Activated CD8-positive, alpha-beta memory T cell treated with anti-CD3 and anti-CD28 coated beads for 4 hours (primary cell): ENCODE results near the gene TULP3.

ENCODE experiments used
- DNase-seq, 2 donors: peaks; one replicate each; pipeline ENCODE4 v3.0.0-alpha.2; 2020; ENCODE audit warnings: low read depth in 2 of 2

The TULP3 gene

DNA sequence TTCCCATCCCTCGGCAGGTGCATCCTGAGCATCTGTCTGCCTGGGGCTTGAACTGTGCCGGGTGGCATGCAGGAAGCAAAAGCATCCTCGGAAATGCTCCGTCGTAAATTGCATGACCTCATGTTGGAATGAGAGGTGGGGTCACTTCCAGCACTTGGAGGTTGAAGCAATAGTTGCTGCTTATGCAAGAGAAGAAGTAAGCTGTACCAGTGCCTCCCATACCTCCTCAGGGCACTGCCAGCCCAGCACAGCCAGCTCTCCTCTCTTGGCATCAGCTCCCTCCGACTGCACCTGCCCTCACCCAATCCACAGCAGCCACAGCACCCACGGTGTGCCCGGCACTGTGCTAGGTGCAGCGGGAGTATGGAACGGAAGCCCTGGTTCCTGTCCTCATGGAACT is 80.1 kb downstream of the TULP3 start:
- no peak for DNase-seq

DNA sequence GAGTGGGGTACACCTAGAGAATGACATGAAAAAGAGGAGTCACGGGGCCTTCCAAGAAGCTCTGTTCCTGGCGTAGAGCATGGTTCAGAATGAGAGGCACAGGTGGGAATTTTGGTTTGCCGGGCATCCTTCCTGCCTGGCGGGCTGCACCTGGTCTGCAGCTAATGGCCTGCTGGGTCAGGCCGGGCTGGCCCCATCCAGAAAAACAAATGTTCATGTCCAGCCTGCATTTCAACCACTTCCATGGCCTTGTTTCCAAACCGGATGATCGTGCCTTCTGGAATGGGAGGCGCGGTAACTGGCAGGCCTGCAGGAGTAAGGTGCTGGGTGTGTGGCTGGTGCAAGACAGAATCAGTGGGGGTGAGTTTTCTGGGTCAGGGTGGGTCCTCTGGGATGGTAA is 82.9 kb downstream of the TULP3 start:
- DNase-seq, result no peak

- no peak for DNase-seq
These were observed 83.9 kb downstream of the TULP3 start for GRCh38 chr12:2974560-2974971.

DNA sequence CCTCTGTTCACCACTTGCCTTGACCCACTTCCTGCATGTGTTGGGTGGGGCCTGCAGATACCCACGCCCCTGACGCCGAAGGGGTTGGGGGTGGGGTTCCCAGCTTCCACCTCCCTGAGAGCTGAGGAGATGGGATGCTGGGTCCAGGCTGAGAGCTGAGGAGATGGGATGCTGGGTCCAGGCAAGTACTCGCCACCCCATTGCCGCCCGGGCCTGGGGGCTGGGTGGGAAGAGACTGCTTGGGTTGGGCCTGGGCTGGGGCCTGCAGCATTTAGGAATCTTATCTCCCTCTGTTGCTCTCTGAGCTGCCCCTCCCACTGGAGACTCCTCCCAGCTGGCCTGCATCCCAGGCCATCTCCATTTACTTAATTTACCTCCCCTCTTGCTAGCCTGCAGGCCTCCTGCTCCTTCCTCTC is 85.9 kb downstream of the TULP3 start:
- no peak for DNase-seq

GRCh38 chr12:2977776-2978175 is 87.1 kb downstream of the TULP3 start:
- DNase-seq, result no peak

- DNase-seq, result no peak
These were observed 89.1 kb downstream of the TULP3 start for GRCh38 chr12:2979806-2980205.

- DNase-seq, result no peak
These were observed 89.9 kb downstream of the TULP3 start for GRCh38 chr12:2980630-2981029.

GRCh38 chr12:2982361-2982760 is 91.7 kb downstream of the TULP3 start:
- DNase-seq, result no peak

DNA sequence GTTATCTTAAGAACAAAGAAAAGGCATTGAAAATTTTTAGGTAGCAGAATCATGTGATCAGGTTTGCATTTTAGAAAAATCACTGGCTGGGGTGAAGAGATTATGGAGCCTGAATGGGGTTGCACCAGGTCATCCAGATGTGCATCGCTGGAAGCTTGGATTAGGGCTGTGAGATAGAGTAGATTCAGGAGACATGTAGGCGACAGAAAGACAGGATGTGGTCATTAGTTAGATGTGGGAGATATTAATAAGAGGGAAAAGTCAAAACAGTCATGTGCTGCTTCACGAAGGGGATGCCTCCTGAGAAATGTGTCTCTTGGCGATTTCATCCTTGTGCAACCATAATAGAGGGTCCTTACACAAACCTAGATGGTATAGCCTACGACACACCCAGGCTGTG is 93.6 kb downstream of the TULP3 start:
- no peak for DNase-seq

DNA sequence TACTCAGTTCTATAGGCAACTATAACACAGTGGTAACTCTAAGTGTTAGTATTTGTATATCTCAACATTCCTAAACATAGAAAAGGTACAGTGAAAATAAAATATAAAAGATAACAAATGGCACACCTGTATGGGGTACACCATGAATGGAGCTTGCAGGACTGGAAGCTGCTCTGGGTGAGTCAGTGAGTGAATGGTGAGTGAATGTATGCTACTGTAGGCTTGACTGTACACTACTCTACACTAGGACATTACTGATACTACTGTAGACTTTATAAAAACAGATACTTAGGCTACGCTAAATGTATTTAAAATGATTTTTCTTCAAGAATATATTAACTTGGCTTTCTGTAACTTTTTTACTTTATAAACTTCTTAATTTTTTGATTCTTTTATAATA is 94.0 kb downstream of the TULP3 start:
- DNase-seq, result no peak

DNA sequence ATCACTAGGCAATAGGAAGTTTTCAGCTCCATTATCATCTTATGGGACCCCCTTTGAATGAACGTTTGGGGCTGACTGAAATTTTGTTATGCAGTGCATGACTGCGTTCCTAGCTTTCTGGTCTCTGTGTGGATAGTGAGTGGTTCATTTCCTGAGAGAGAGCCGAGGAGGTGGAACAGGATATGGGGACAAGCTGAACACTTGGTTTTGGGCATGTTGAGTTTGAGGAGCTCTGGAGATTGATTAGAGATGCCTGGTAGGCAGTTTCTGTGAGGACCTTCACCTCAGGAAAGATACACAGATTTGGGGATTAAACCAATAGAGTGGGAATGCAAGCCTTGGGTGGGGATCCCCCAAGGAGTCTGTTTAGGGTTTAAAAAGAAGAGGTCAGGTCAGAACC is 96.2 kb downstream of the TULP3 start:
- DNase-seq, result no peak

DNA sequence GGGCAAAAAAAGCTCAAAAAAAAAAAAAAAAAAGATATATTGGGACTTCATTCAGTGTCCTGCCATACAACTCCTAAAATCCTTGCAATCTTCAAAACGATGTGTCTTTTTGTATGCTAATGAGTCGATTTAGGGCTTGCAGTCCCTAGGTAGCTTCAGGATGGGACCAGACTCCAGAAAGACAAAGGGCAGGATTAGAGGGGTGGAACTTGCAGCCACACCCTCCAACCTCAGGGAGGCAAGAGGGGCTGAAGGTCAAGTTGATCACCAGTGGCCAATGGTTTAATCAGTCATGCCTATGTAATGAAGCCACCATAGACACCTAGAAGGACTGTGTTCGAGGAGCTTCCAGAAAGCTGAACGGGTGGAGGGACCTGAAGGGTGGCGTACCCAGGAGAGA is 97.8 kb downstream of the TULP3 start:
- no peak for DNase-seq
